ENCODE measurements around the gene MGAT5B.

MGAT5B gene

GRCh38 chr17:76956846-76957540, 88.8 kb downstream of the MGAT5B start:
- in situ Hi-C loops (cut with MboI; ENCODE audit: low sequenced_read_pairs, unreplicated experiment) = no loop called here
- no peak for DNase-seq (ENCODE audit: low spot score)
- no peak for TF ChIP-seq CTCF (IDR thresholded peaks at IDR 0.05; ENCODE audit: borderline replicate concordance, control extremely low read depth, extremely low read depth, insufficient read depth, missing control alignments)

- no peak for DNase-seq (ENCODE audit: low spot score)
- in situ Hi-C loops (cut with MboI; ENCODE audit: low sequenced_read_pairs, unreplicated experiment) = no loop called here
- no peak for TF ChIP-seq CTCF (IDR thresholded peaks at IDR 0.05; ENCODE audit: borderline replicate concordance, control extremely low read depth, extremely low read depth, insufficient read depth, missing control alignments)
Measured at GRCh38 chr17:76957678-76958464, 89.7 kb downstream of the MGAT5B start.

GRCh38 chr17:76958974-76959373, 90.8 kb downstream of the MGAT5B start:
- TF ChIP-seq CTCF (IDR thresholded peaks at IDR 0.05; ENCODE audit: borderline replicate concordance, control extremely low read depth, extremely low read depth, insufficient read depth, missing control alignments) = no peak
- in situ Hi-C loops (cut with MboI; ENCODE audit: low sequenced_read_pairs, unreplicated experiment) = no loop called here
- DNase-seq (ENCODE audit: low spot score) = no peak

GRCh38 chr17:76961869-76962268, 93.7 kb downstream of the MGAT5B start:
- no peak for DNase-seq (ENCODE audit: low spot score)
- in situ Hi-C loops (cut with MboI; ENCODE audit: low sequenced_read_pairs, unreplicated experiment) = no loop called here

GRCh38 chr17:76962858-76963257, 94.7 kb downstream of the MGAT5B start:
- TF ChIP-seq CTCF (IDR thresholded peaks at IDR 0.05; ENCODE audit: borderline replicate concordance, control extremely low read depth, extremely low read depth, insufficient read depth, missing control alignments) = no peak
- no peak for DNase-seq (ENCODE audit: low spot score)
- in situ Hi-C loops (cut with MboI; ENCODE audit: low sequenced_read_pairs, unreplicated experiment) = no loop called here

More at GRCh38 chr17:76961869-76962268, 93.7 kb downstream of the MGAT5B start:
- no peak for TF ChIP-seq CTCF (IDR thresholded peaks at IDR 0.05; ENCODE audit: borderline replicate concordance, control extremely low read depth, extremely low read depth, insufficient read depth, missing control alignments)

GRCh38 chr17:76966016-76966415, 97.8 kb downstream of the MGAT5B start:
- no peak for TF ChIP-seq CTCF (IDR thresholded peaks at IDR 0.05; ENCODE audit: borderline replicate concordance, control extremely low read depth, extremely low read depth, insufficient read depth, missing control alignments)
- DNase-seq (ENCODE audit: low spot score) = no peak
- in situ Hi-C loops (cut with MboI; ENCODE audit: low sequenced_read_pairs, unreplicated experiment) = no loop called here
